Stimulated activated CD4-positive, alpha-beta T cell treated with anti-CD3 and anti-CD28 coated beads, Interleukin-4, amount 100 ng/mL, for 1 hour (primary cell): Measurements from ENCODE around the gene TFF1.
A peak's percentile ranks its signal among the peaks of the same experiment; 100 is the strongest.

Source experiments
- DNase-seq: peaks from one replicate; pipeline ENCODE4 v3.0.0-alpha.2; 2020

TFF1 gene

GRCh38 chr21:42397746-42398394 lies 31.5 kb upstream of the TFF1 start:
- DNase-seq: peak; percentile 22

- no peak for DNase-seq
Observed at GRCh38 chr21:42396799-42397745, 30.7 kb upstream of the TFF1 start.

- no peak for DNase-seq
Observed at GRCh38 chr21:42395905-42396651, 29.7 kb upstream of the TFF1 start, which contains the start of gene TMPRSS3. Gene TMPRSS3, minus strand, starts transcription at chr21:42396052. Its CDS starts 635 bp downstream, at chr21:42395417.

GRCh38 chr21:42395302-42395701 lies 29.0 kb upstream of the TFF1 start:
- no peak for DNase-seq

GRCh38 chr21:42393443-42393950 lies 27.2 kb upstream of the TFF1 start:
- DNase-seq: no peak

- peak; percentile 22 for DNase-seq
Observed at GRCh38 chr21:42392731-42393442, 26.6 kb upstream of the TFF1 start.

GRCh38 chr21:42391297-42391696 lies 25.0 kb upstream of the TFF1 start:
- DNase-seq: no peak

GRCh38 chr21:42390696-42391095 lies 24.4 kb upstream of the TFF1 start:
- no peak for DNase-seq

GRCh38 chr21:42390193-42390592 lies 23.9 kb upstream of the TFF1 start:
- no peak for DNase-seq

- DNase-seq: no peak
Observed at GRCh38 chr21:42389449-42389835, 23.1 kb upstream of the TFF1 start.

GRCh38 chr21:42388740-42389448 lies 22.6 kb upstream of the TFF1 start:
- DNase-seq: no peak

- DNase-seq: no peak
Observed at GRCh38 chr21:42387843-42388340, 21.6 kb upstream of the TFF1 start.

GRCh38 chr21:42387164-42387563 lies 20.8 kb upstream of the TFF1 start:
- no peak for DNase-seq

GRCh38 chr21:42386034-42386591 lies 19.8 kb upstream of the TFF1 start:
- DNase-seq: no peak

- DNase-seq: no peak
Observed at GRCh38 chr21:42385619-42386018, 19.3 kb upstream of the TFF1 start.

GRCh38 chr21:42384989-42385388 lies 18.7 kb upstream of the TFF1 start:
- no peak for DNase-seq

GRCh38 chr21:42384156-42384945 lies 18.0 kb upstream of the TFF1 start:
- no peak for DNase-seq

- no peak for DNase-seq
Observed at GRCh38 chr21:42383331-42383730, 17.0 kb upstream of the TFF1 start.

- DNase-seq: no peak
Observed at GRCh38 chr21:42382915-42383314, 16.6 kb upstream of the TFF1 start.

GRCh38 chr21:42381347-42381984 lies 15.1 kb upstream of the TFF1 start:
- peak; percentile 30 for DNase-seq
